ENCODE measurements around the gene PNMT. TPM values are rescaled to one million over a fixed set of nuclear protein-coding genes. Genes with fewer than 3 reads are reported as not detected.
A peak's percentile ranks its signal among the peaks of the same experiment; 100 is the strongest.

The PNMT gene
- total RNA-seq, 2 donors from 2014 or later, result 14.9 to 26.2 TPM

DNA sequence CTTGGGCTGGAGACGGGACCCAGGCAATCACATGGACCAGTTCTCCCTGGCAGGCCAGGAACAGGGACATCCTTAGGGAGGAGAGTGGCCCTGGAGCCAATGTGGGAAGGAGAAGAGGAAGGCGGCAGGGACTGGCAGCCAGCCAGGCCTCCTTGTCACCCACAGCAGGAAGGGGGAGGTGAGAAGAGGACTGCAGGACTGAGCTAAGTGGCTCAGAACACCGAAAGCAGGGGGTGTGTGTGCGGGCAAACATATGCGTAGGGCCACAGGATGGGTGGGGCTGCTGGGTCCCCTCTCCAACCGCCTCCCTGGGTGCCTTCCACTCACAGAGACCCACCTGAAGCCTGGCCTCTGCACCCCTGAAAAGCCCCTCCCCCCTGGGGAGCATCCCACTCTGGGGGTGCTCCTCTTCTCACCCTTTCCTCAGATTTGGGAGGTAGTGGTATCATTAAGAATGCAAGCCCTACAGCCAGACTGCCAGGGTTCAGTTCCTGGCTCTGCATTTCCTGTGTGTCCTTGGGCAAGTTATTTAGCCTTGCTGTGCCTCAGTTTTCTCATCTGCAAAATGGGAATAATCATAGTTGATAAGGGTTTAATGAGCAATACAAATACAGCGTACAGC lies 8.1 kb downstream of the PNMT start:
- Histone ChIP-seq H3K4me1 (peaks cover 0 to 89% of the 10 kb centered on the region in 2 donors), H3K27me3 (no peaks in the 10 kb centered on the region), H3K4me3 (no peak overlapping the region), H3K9me3 (no peaks in the 10 kb centered on the region), H3K27ac (peak overlapping the region; percentile 89 to 96), H3K36me3 (no peaks in the 10 kb centered on the region)
- DNase-seq (ENCODE audit: low spot score), result no peak
- TF ChIP-seq, protein P1, sequence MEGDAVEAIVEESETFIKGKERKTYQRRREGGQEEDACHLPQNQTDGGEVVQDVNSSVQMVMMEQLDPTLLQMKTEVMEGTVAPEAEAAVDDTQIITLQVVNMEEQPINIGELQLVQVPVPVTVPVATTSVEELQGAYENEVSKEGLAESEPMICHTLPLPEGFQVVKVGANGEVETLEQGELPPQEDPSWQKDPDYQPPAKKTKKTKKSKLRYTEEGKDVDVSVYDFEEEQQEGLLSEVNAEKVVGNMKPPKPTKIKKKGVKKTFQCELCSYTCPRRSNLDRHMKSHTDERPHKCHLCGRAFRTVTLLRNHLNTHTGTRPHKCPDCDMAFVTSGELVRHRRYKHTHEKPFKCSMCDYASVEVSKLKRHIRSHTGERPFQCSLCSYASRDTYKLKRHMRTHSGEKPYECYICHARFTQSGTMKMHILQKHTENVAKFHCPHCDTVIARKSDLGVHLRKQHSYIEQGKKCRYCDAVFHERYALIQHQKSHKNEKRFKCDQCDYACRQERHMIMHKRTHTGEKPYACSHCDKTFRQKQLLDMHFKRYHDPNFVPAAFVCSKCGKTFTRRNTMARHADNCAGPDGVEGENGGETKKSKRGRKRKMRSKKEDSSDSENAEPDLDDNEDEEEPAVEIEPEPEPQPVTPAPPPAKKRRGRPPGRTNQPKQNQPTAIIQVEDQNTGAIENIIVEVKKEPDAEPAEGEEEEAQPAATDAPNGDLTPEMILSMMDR (IDR thresholded peaks at IDR 0.05), result no peak

DNA sequence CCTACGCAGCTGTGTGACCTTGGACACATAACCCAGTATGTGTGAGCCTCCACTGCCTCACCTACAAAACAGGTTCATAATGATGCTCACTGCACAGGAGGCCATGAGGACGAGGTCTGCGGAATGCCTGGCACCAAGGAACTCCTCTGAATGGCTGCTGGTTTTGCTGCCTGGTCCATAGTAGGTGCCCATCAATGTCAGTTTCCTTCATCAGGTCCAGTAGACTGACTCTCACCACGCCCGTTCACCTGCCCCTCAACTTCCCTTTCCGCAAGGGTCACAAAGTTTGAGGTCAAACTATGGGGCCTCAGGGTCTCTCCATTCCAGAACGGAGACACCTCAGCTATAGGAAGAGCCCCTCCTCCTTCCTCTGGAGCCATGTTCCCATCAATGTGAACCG lies 8.8 kb downstream of the PNMT start:
- no peaks in the 10 kb centered on the region for H3K27me3 ChIP-seq
- H3K4me3 ChIP-seq, result no peak overlapping the region
- H3K27ac ChIP-seq, result peak overlapping the region; percentile 89 to 96
- TF ChIP-seq, protein P1 (IDR thresholded peaks at IDR 0.05), result no peak
- no peaks in the 10 kb centered on the region for H3K36me3 ChIP-seq
- no peak for DNase-seq (ENCODE audit: low spot score)
- H3K9me3 ChIP-seq, result no peaks in the 10 kb centered on the region
- H3K4me1 ChIP-seq, result peaks cover 0 to 81% of the 10 kb centered on the region in 2 donors

GRCh38 chr17:39677542-39678339 lies 9.5 kb downstream of the PNMT start:
- H3K27me3 ChIP-seq, result no peaks in the 10 kb centered on the region
- no peaks in the 10 kb centered on the region for H3K36me3 ChIP-seq
- peak overlapping the region; percentile 89 to 96 for H3K27ac ChIP-seq
- H3K9me3 ChIP-seq, result no peaks in the 10 kb centered on the region
- no peak for DNase-seq (ENCODE audit: low spot score)
- no peak overlapping the region for H3K4me3 ChIP-seq
- TF ChIP-seq, protein P1 (IDR thresholded peaks at IDR 0.05), result no peak
- peaks cover 0 to 74% of the 10 kb centered on the region in 2 donors for H3K4me1 ChIP-seq

- peaks cover 0 to 72% of the 10 kb centered on the region in 2 donors for H3K4me1 ChIP-seq
- TF ChIP-seq, protein P1 (IDR thresholded peaks at IDR 0.05), result no peak
These were observed 10.3 kb downstream of the PNMT start for GRCh38 chr17:39678340-39679116.

GRCh38 chr17:39679521-39680192 lies 11.4 kb downstream of the PNMT start:
- no peak for DNase-seq (ENCODE audit: low spot score)
- peak overlapping the region; percentile 89 to 96 for H3K27ac ChIP-seq
- H3K9me3 ChIP-seq, result no peaks in the 10 kb centered on the region
- H3K4me3 ChIP-seq, result no peak overlapping the region
- peaks cover 0 to 62% of the 10 kb centered on the region in 2 donors for H3K4me1 ChIP-seq
- peaks cover 5% of the 10 kb centered on the region for H3K36me3 ChIP-seq
- TF ChIP-seq, protein P1 (IDR thresholded peaks at IDR 0.05), result no peak
- H3K27me3 ChIP-seq, result no peaks in the 10 kb centered on the region

More at GRCh38 chr17:39678340-39679116, 10.3 kb downstream of the PNMT start:
- H3K36me3 ChIP-seq, result no peaks in the 10 kb centered on the region
- no peaks in the 10 kb centered on the region for H3K27me3 ChIP-seq
- no peak for DNase-seq (ENCODE audit: low spot score)
- H3K27ac ChIP-seq, result peak overlapping the region; percentile 89 to 96
- H3K9me3 ChIP-seq, result no peaks in the 10 kb centered on the region
- no peak overlapping the region for H3K4me3 ChIP-seq

Measured in right atrium auricular region (tissue), 2 donors.